CD4-positive, CD25-positive, alpha-beta regulatory T cell (primary cell): ENCODE results near the gene TNP1. TPM values are rescaled to one million over a fixed set of nuclear protein-coding genes. Genes with fewer than 3 reads are reported as not detected.

Experiments used
- ATAC-seq, 2 donors: fragments of 150-1000 bp; cut with Tn5 transposase; one replicate each; pipeline ENCODE4 v1.10.0; 2021; ENCODE audit warnings: low read depth in 2 of 2, moderate number of reproducible peaks in 2 of 2, moderate library complexity in 1 of 2
- DNase-seq, 3 donors: peaks; one replicate each; pipeline versions ENCODE4 v3.0.0 to v3.0.0-alpha.2; 2012 to 2022; ENCODE audit warnings: mixed read lengths in 1 of 3
- H3K27ac ChIP-seq: one replicate; pipeline ENCODE4 v1.7.0; 2013; ENCODE audit warnings: mild to moderate bottlenecking, low read length; ENCODE audit not compliant: insufficient read depth, poor library complexity, severe bottlenecking
- H3K27me3 ChIP-seq: one replicate; pipeline ENCODE4 v1.7.0; 2013; ENCODE audit warnings: low read length; ENCODE audit not compliant: control insufficient read depth, insufficient read depth
- H3K36me3 ChIP-seq: one replicate; pipeline ENCODE4 v1.7.0; 2013; ENCODE audit warnings: mild to moderate bottlenecking, low read length, moderate library complexity; ENCODE audit not compliant: control insufficient read depth, insufficient read depth
- H3K4me1 ChIP-seq: 2 replicates; pipeline ENCODE4 v1.7.0; 2013; ENCODE audit warnings: mild to moderate bottlenecking, low read length; ENCODE audit not compliant: insufficient read depth, control insufficient read depth, poor library complexity, severe bottlenecking
- H3K4me3 ChIP-seq: one replicate; pipeline ENCODE4 v1.7.0; 2013; ENCODE audit warnings: low read depth, mild to moderate bottlenecking, low read length, moderate library complexity
- H3K9me3 ChIP-seq, 2 experiments: 1 replicate in 1 of 2; 2 replicates in 1 of 2; pipeline ENCODE4 v1.7.0; 2013; ENCODE audit warnings: low read length in 2 of 2, mild to moderate bottlenecking in 1 of 2, moderate library complexity in 1 of 2; ENCODE audit not compliant: control insufficient read depth in 2 of 2
- H3K27ac Mint-ChIP-seq, 3 donors: one replicate each; pipeline ENCODE4 v1.8.0; 2020 to 2022; ENCODE audit warnings: mild to moderate bottlenecking in 3 of 3, mixed read lengths in 3 of 3, moderate library complexity in 2 of 3
- H3K27me3 Mint-ChIP-seq: one replicate; pipeline ENCODE4 v1.8.0; 2022; ENCODE audit warnings: mild to moderate bottlenecking, mixed read lengths
- H3K36me3 Mint-ChIP-seq: one replicate; pipeline ENCODE4 v1.8.0; 2020; ENCODE audit warnings: mixed read lengths
- H3K4me1 Mint-ChIP-seq, 4 donors: one replicate each; pipeline ENCODE4 v1.8.0; 2020 to 2022; ENCODE audit warnings: mixed read lengths in 4 of 4, mild to moderate bottlenecking in 1 of 4
- H3K4me3 Mint-ChIP-seq, 4 donors: one replicate each; pipeline ENCODE4 v1.8.0; 2020 to 2022; ENCODE audit warnings: mild to moderate bottlenecking in 4 of 4, mixed read lengths in 4 of 4, moderate library complexity in 3 of 4
- H3K9me3 Mint-ChIP-seq, 7 donors: one replicate each; pipeline ENCODE4 v1.8.0; 2020 to 2022; ENCODE audit warnings: mixed read lengths in 7 of 7, mild to moderate bottlenecking in 3 of 7, moderate library complexity in 2 of 7
- polyA plus RNA-seq, 4 donors: library from polyadenylated mRNA; unstranded; fragments of 300-500 nt; fragmentation: Illumina TruSeq; gene quantifications; one replicate each; pipeline ENCODE4 v1.2.3, GENCODE V29; 2021
- total RNA-seq: library from RNA; stranded (reverse); gene quantifications from one replicate; pipeline ENCODE4 v1.2.3, GENCODE V29; 2022

The TNP1 gene
- total and polyA plus RNA-seq, 5 donors from 2014 or later: not detected

DNA sequence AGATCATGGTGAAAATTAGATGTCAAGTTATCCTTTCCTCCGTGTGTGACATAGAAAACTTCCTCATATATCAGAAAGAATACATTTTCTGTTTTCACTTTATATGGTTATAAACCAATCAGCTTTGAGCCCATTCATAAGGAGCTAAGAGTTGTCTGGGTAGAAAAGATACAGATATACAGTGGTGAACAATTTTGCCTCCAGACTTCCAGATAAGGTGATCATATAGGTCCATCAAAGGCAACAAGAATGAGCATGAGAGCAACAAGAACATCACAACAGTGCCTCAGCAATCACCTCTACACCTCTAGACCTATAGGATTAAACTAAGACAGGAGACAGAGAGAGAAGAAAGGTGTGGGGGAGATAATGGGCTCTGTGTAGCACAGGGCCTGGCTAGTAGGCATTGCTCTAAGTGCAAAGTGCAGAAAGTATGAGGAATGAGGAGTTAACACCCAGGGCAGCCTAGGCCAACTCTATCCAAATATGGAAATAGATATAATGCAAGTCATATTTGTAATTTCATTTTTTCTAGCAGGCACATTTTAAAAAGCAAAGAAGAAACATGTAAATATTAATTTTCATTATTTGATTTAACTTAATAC lies 8.3 kb downstream of the TNP1 start:
- no peak overlapping the region for H3K4me3 ChIP-seq
- ATAC-seq (no peak), DNase-seq (no peak)
- H3K27me3 ChIP-seq: no peaks in the 10 kb centered on the region
- Mint-ChIP-seq H3K27me3 (peaks cover 4% of the 10 kb centered on the region), H3K36me3 (no peaks in the 10 kb centered on the region), H3K27ac (no peak overlapping the region), H3K4me3 (no peak overlapping the region), H3K4me1 (no peaks in the 10 kb centered on the region), H3K9me3 (no peaks in the 10 kb centered on the region)
- H3K4me1 ChIP-seq: no peaks in the 10 kb centered on the region
- H3K27ac ChIP-seq: no peak overlapping the region
- H3K36me3 ChIP-seq: no peaks in the 10 kb centered on the region
- no peaks in the 10 kb centered on the region for H3K9me3 ChIP-seq

DNA sequence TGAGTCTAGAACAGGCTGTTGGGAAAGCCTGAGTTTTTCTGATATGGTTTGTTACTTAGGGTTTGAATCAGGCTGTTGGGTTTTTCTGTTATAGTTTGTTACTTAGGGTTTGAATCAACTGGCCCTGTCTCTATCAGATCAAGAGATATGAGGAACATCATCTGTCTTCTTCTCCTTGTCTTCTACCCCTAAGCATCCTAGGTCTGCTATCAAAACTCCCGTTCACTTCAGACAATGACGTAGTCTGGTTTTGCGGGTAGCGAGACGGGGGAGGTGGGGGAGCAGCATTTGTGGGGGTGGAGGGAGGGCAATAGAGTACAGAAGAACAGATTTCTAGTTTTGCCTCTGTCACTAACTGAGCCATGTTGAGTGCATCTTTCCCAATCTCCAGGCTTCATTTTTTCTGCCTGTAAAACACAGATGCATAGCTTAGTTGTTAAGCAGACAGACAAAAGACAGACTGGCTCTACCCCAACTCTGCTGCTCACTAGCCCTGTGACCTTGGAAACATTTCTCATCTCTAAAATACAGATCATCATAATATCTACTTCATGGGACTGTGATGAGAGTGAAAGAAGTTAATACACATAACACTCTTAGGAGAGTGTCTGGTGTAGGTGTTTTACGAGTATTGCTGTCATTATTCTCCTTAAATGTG lies 9.1 kb downstream of the TNP1 start:
- H3K36me3 ChIP-seq: no peaks in the 10 kb centered on the region
- H3K9me3 ChIP-seq: no peaks in the 10 kb centered on the region
- no peaks in the 10 kb centered on the region for H3K4me1 ChIP-seq
- H3K27ac Mint-ChIP-seq: no peak overlapping the region
- H3K36me3 Mint-ChIP-seq: no peaks in the 10 kb centered on the region
- DNase-seq (no peak), ATAC-seq (no peak)
- no peak overlapping the region for H3K4me3 ChIP-seq
- H3K9me3 Mint-ChIP-seq: no peaks in the 10 kb centered on the region
- H3K27ac ChIP-seq: no peak overlapping the region
- no peaks in the 10 kb centered on the region for H3K27me3 ChIP-seq
- peaks cover 4% of the 10 kb centered on the region for H3K27me3 Mint-ChIP-seq
- H3K4me1 Mint-ChIP-seq: no peaks in the 10 kb centered on the region
- peak overlapping the region in 1 of 4 donors; percentile 77 for H3K4me3 Mint-ChIP-seq

DNA sequence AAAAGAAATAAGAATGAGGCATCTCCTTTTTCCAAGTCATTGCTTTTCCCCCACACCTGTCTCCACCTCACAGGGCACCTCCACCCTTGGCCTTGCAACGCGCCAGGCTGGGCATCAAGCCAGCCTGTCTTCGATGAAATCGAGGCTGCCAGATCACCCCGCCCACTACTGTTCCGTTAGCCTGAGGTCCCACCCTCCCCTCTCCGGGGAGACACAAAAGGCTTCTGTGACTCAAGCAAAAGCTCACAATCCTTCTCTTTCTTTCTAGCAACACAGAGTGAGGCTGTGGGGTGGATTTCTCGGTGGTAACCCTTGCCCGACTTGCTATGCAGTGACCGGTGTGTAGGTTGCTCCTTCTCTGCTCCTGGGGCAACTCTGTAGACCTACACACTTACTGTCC lies 9.9 kb downstream of the TNP1 start:
- no peaks in the 10 kb centered on the region for H3K36me3 ChIP-seq
- H3K27me3 ChIP-seq: no peaks in the 10 kb centered on the region
- no peaks in the 10 kb centered on the region for H3K9me3 Mint-ChIP-seq
- DNase-seq (no peak), ATAC-seq (no peak)
- no peaks in the 10 kb centered on the region for H3K9me3 ChIP-seq
- H3K4me3 ChIP-seq: no peak overlapping the region
- H3K4me1 Mint-ChIP-seq: no peaks in the 10 kb centered on the region
- no peaks in the 10 kb centered on the region for H3K36me3 Mint-ChIP-seq
- H3K27me3 Mint-ChIP-seq: peaks cover 4% of the 10 kb centered on the region
- peak overlapping the region in 1 of 4 donors; percentile 29 for H3K4me3 Mint-ChIP-seq
- no peaks in the 10 kb centered on the region for H3K4me1 ChIP-seq
- H3K27ac Mint-ChIP-seq: no peak overlapping the region
- no peak overlapping the region for H3K27ac ChIP-seq

DNA sequence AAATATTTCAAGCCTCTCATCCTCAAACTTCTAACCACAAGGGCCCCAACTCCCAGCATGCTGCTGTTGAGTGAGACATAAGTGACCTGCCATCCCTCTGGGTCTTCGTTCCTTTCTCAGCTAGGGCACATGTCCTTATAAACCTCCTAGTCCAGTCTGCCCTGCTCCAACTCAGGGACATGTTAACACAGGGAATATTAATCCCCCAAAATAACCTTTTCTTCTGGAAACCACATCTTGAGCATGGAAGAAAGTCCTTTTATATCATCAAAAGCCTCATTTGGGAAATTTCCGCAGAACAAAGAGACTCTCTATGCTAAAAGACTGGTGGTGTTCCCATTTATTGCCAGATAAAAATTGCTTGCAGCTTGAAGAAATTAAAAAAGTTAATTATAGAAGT lies 14.4 kb downstream of the TNP1 start:
- no peak for ATAC-seq
- Histone ChIP-seq H3K9me3 (no peaks in the 10 kb centered on the region), H3K27ac (no peak overlapping the region), H3K36me3 (no peaks in the 10 kb centered on the region), H3K27me3 (no peaks in the 10 kb centered on the region), H3K4me3 (no peak overlapping the region), H3K4me1 (no peaks in the 10 kb centered on the region)
- no peak for DNase-seq
- no peak overlapping the region for H3K27ac Mint-ChIP-seq
- peaks cover 13% of the 10 kb centered on the region for H3K27me3 Mint-ChIP-seq
- no peaks in the 10 kb centered on the region for H3K4me1 Mint-ChIP-seq
- H3K36me3 Mint-ChIP-seq: no peaks in the 10 kb centered on the region
- no peak overlapping the region for H3K4me3 Mint-ChIP-seq
- no peaks in the 10 kb centered on the region for H3K9me3 Mint-ChIP-seq

DNA sequence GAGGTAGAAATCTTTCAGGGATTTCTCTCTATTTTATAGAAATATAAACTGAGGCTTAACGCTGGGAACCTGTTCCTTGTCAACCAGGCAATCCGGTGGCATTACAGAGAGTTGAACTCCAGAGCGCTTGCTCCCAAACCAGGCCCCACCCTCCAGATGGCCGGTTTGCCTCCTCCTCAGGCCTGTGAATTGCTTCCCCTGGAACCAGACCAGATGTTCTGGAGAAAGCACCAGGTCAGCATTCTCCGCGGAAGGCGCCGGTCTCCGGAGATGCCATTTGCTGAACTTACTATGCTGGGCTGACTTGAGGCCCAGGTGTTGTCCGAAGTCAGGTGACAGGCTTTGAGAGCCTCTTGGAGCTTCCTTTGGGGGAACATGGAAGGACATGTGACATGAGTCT lies 17.2 kb downstream of the TNP1 start:
- no peak for ATAC-seq
- no peaks in the 10 kb centered on the region for H3K36me3 Mint-ChIP-seq
- no peak overlapping the region for H3K27ac ChIP-seq
- H3K4me1 Mint-ChIP-seq: no peaks in the 10 kb centered on the region
- H3K4me1 ChIP-seq: no peaks in the 10 kb centered on the region
- H3K4me3 ChIP-seq: no peak overlapping the region
- H3K27ac Mint-ChIP-seq: no peak overlapping the region
- H3K9me3 ChIP-seq: no peaks in the 10 kb centered on the region
- H3K36me3 ChIP-seq: no peaks in the 10 kb centered on the region
- H3K27me3 Mint-ChIP-seq: peaks cover 9% of the 10 kb centered on the region
- DNase-seq: no peak
- H3K4me3 Mint-ChIP-seq: no peak overlapping the region
- H3K27me3 ChIP-seq: no peaks in the 10 kb centered on the region
- no peaks in the 10 kb centered on the region for H3K9me3 Mint-ChIP-seq

- Mint-ChIP-seq H3K36me3 (no peaks in the 10 kb centered on the region), H3K4me1 (no peaks in the 10 kb centered on the region), H3K27ac (no peak overlapping the region), H3K9me3 (peaks cover 0 to under 1% (median 0%) of the 10 kb centered on the region in 7 donors), H3K4me3 (no peak overlapping the region), H3K27me3 (peaks cover 9% of the 10 kb centered on the region)
- ATAC-seq: no peak
- Histone ChIP-seq H3K4me3 (no peak overlapping the region), H3K9me3 (no peaks in the 10 kb centered on the region), H3K27ac (no peak overlapping the region), H3K4me1 (no peaks in the 10 kb centered on the region), H3K27me3 (no peaks in the 10 kb centered on the region), H3K36me3 (no peaks in the 10 kb centered on the region)
- no peak for DNase-seq
Measured at GRCh38 chr2:216839688-216840087, 20.2 kb downstream of the TNP1 start.

GRCh38 chr2:216838151-216838550 lies 21.7 kb downstream of the TNP1 start:
- Histone ChIP-seq H3K4me3 (no peak overlapping the region), H3K4me1 (no peaks in the 10 kb centered on the region), H3K9me3 (no peaks in the 10 kb centered on the region), H3K27ac (no peak overlapping the region), H3K36me3 (no peaks in the 10 kb centered on the region), H3K27me3 (no peaks in the 10 kb centered on the region)
- Mint-ChIP-seq H3K4me3 (no peak overlapping the region), H3K36me3 (no peaks in the 10 kb centered on the region), H3K27me3 (peaks cover 9% of the 10 kb centered on the region), H3K9me3 (peaks cover 0 to 2% (median 0%) of the 10 kb centered on the region in 7 donors), H3K27ac (no peak overlapping the region), H3K4me1 (no peaks in the 10 kb centered on the region)
- DNase-seq (no peak), ATAC-seq (no peak)

DNA sequence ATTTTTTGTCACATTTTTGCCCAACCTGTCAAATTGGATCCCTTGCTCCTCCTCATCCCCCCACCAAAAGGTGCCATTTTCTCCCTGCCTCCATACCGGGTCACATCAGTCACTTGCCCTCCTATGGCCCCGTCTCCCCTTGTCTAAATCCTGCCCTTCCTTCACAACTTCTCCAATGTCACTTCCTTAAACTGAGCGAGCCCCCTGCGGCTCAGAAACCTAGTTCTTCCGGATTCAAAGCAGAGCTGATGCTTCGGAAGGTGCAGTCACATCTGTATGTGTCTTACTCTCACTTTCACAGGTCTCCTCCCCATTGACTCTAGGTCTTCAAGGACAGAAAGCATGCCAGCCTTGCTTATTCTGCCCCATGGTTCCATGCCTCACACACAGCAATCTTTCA lies 22.1 kb downstream of the TNP1 start:
- Histone ChIP-seq H3K9me3 (no peaks in the 10 kb centered on the region), H3K27me3 (no peaks in the 10 kb centered on the region), H3K4me3 (no peak overlapping the region), H3K27ac (no peak overlapping the region), H3K36me3 (no peaks in the 10 kb centered on the region), H3K4me1 (no peaks in the 10 kb centered on the region)
- Mint-ChIP-seq H3K27me3 (peaks cover 9% of the 10 kb centered on the region), H3K36me3 (no peaks in the 10 kb centered on the region), H3K4me3 (no peak overlapping the region), H3K9me3 (peaks cover 0 to 2% (median 0%) of the 10 kb centered on the region in 7 donors), H3K4me1 (no peaks in the 10 kb centered on the region), H3K27ac (no peak overlapping the region)
- DNase-seq (no peak), ATAC-seq (no peak)
